ENCODE results near the gene TOR3A.

Gene TOR3A

DNA sequence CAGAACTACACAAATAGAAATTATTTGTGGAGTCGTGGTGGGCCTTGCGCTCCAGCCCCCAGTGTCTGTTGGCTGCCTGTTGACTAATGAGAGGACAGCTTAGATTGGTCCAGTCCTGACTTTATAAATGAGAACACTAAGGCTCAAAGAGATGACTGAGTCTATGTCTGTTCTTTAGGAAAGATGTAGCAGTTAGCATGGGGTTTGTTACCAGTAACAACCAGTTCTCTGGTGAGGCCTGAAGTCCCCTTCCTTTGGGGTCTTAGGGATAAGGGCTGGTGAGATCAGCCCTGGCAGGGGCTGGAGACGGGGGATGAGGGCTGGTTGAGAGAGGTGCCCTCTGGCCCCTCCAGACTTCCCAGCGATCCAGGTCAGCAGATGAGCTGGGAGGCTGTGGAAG lies 9.1 kb downstream of the TOR3A start:
- Histone ChIP-seq H3K36me3 (replicated peaks; ENCODE audit: low read depth, low read length) (peaks cover 85% of the 10 kb centered on the region), H3K27ac (ENCODE audit: low read length) (no peak overlapping the region), H3K9ac (ENCODE audit: low read length) (no peak overlapping the region), H3K4me3 (ENCODE audit: low read length) (no peak overlapping the region), H4K20me1 (ENCODE audit: insufficient read depth, low read length) (peaks cover 35% of the 10 kb centered on the region), H3K79me2 (ENCODE audit: low read length) (peaks cover 61% of the 10 kb centered on the region), H2AFZ (ENCODE audit: low read depth, low read length) (no peak overlapping the region), H3K9me3 (ENCODE audit: insufficient read depth, low read length) (no peaks in the 10 kb centered on the region), H3K27me3 (ENCODE audit: low read depth, low read length) (no peaks in the 10 kb centered on the region), H3K4me2 (ENCODE audit: low read length) (no peak overlapping the region), H3K4me1 (ENCODE audit: low read length) (peaks cover 32% of the 10 kb centered on the region)
- TF ChIP-seq EZH2phosphoT487 (IDR thresholded peaks at IDR 0.05; ENCODE audit: low read depth): no peak
- TF ChIP-seq, protein P1, sequence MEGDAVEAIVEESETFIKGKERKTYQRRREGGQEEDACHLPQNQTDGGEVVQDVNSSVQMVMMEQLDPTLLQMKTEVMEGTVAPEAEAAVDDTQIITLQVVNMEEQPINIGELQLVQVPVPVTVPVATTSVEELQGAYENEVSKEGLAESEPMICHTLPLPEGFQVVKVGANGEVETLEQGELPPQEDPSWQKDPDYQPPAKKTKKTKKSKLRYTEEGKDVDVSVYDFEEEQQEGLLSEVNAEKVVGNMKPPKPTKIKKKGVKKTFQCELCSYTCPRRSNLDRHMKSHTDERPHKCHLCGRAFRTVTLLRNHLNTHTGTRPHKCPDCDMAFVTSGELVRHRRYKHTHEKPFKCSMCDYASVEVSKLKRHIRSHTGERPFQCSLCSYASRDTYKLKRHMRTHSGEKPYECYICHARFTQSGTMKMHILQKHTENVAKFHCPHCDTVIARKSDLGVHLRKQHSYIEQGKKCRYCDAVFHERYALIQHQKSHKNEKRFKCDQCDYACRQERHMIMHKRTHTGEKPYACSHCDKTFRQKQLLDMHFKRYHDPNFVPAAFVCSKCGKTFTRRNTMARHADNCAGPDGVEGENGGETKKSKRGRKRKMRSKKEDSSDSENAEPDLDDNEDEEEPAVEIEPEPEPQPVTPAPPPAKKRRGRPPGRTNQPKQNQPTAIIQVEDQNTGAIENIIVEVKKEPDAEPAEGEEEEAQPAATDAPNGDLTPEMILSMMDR (IDR thresholded peaks at IDR 0.05; ENCODE audit: low read depth, low read length): no peak

DNA sequence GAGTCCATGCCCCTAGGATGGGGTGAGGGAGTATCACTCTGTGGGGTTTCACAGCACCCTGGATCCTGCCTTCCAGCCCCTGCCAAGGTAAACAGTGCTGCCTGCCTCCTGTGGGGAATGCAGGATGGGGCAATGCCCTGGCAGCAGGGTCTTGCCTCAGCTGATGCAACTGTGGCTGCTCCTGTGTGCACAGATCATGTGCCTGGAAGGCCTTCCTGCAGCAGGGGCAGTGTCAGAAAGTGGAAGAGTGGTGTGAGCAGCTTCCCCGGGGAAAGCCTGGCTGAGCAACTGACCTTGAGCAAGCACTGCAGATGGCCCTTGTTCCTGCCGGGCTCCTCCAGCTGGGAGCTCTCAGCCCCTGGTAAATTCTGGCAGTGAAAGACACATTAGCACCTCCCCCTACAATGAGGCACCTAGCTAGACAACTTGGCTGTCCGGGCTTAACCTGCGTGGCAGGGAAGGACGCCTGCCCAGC lies 9.9 kb downstream of the TOR3A start:
- Histone ChIP-seq H3K4me1 (ENCODE audit: low read length) (peaks cover 30% of the 10 kb centered on the region), H3K4me2 (ENCODE audit: low read length) (no peak overlapping the region), H3K79me2 (ENCODE audit: low read length) (peaks cover 55% of the 10 kb centered on the region), H4K20me1 (ENCODE audit: insufficient read depth, low read length) (peaks cover 34% of the 10 kb centered on the region), H3K36me3 (replicated peaks; ENCODE audit: low read depth, low read length) (peaks cover 83% of the 10 kb centered on the region), H3K27me3 (ENCODE audit: low read depth, low read length) (no peaks in the 10 kb centered on the region), H3K27ac (ENCODE audit: low read length) (no peak overlapping the region), H3K9ac (ENCODE audit: low read length) (no peak overlapping the region), H3K4me3 (ENCODE audit: low read length) (no peak overlapping the region), H2AFZ (ENCODE audit: low read depth, low read length) (no peak overlapping the region), H3K9me3 (ENCODE audit: insufficient read depth, low read length) (no peaks in the 10 kb centered on the region)
- no peak for TF ChIP-seq EZH2phosphoT487 (IDR thresholded peaks at IDR 0.05; ENCODE audit: low read depth)
- TF ChIP-seq, protein P1 (IDR thresholded peaks at IDR 0.05; ENCODE audit: low read depth, low read length): no peak

DNA sequence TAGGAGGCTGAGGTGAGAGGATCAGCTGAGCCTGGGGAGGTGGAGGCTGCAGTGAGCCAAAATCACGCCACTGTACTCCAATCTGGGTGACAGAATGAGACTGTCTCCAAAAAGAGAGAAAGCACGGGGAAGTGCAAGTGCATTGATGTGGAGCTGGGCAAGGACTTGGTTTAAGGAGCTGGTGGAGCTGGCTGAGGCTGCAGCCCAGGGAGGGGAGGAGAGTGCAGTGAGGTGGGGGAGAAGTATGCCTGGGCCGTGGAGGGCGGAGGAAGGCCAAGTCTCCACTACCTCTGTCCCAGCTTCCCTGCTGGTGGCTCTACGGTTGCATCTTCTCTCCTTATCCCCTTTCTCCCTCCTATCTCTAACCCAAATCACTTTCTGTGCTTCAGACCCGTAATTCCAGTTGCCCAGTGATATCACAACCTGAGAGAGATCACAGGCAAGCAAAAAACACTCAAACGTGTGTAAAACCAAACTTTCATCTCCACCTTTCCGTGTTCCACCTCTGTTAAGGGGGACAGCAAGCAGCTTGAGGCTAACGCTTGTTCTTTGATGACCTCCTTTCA lies 11.1 kb downstream of the TOR3A start:
- H3K27ac ChIP-seq (ENCODE audit: low read length): no peak overlapping the region
- H3K9me3 ChIP-seq (ENCODE audit: insufficient read depth, low read length): no peaks in the 10 kb centered on the region
- peaks cover 18% of the 10 kb centered on the region for H3K4me1 ChIP-seq (ENCODE audit: low read length)
- no peak overlapping the region for H3K4me2 ChIP-seq (ENCODE audit: low read length)
- no peaks in the 10 kb centered on the region for H3K27me3 ChIP-seq (ENCODE audit: low read depth, low read length)
- no peak overlapping the region for H3K9ac ChIP-seq (ENCODE audit: low read length)
- peaks cover 24% of the 10 kb centered on the region for H4K20me1 ChIP-seq (ENCODE audit: insufficient read depth, low read length)
- no peak overlapping the region for H2AFZ ChIP-seq (ENCODE audit: low read depth, low read length)
- peaks cover 78% of the 10 kb centered on the region for H3K36me3 ChIP-seq (replicated peaks; ENCODE audit: low read depth, low read length)
- no peak for TF ChIP-seq EZH2phosphoT487 (IDR thresholded peaks at IDR 0.05; ENCODE audit: low read depth)
- TF ChIP-seq, protein P1 (IDR thresholded peaks at IDR 0.05; ENCODE audit: low read depth, low read length): no peak
- peaks cover 43% of the 10 kb centered on the region for H3K79me2 ChIP-seq (ENCODE audit: low read length)
- H3K4me3 ChIP-seq (ENCODE audit: low read length): no peak overlapping the region

DNA sequence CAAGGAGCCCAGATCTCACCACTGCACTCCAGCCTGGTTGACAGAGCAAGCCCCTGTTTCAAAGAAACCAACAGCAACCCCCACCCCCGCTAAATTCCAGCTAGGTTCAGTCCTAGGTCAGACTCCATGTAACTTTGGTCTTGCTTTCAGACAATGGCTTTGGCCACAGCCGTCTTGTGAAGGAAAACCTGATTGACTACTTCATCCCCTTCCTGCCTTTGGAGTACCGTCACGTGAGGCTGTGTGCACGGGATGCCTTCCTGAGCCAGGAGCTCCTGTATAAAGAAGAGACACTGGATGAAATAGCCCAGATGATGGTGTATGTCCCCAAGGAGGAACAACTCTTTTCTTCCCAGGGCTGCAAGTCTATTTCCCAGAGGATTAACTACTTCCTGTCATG lies 12.9 kb downstream of the TOR3A start:
- Histone ChIP-seq H3K4me1 (ENCODE audit: low read length) (no peaks in the 10 kb centered on the region), H4K20me1 (ENCODE audit: insufficient read depth, low read length) (peaks cover 14% of the 10 kb centered on the region), H3K9ac (ENCODE audit: low read length) (no peak overlapping the region), H3K4me2 (ENCODE audit: low read length) (no peak overlapping the region), H3K4me3 (ENCODE audit: low read length) (no peak overlapping the region), H3K27me3 (ENCODE audit: low read depth, low read length) (no peaks in the 10 kb centered on the region), H3K27ac (ENCODE audit: low read length) (no peak overlapping the region), H3K36me3 (replicated peaks; ENCODE audit: low read depth, low read length) (peaks cover 62% of the 10 kb centered on the region), H2AFZ (ENCODE audit: low read depth, low read length) (no peak overlapping the region), H3K79me2 (ENCODE audit: low read length) (peaks cover 26% of the 10 kb centered on the region), H3K9me3 (ENCODE audit: insufficient read depth, low read length) (no peaks in the 10 kb centered on the region)
- no peak for TF ChIP-seq EZH2phosphoT487 (IDR thresholded peaks at IDR 0.05; ENCODE audit: low read depth)
- TF ChIP-seq, protein P1 (IDR thresholded peaks at IDR 0.05; ENCODE audit: low read depth, low read length): no peak

Data from OCI-LY3 (cell line).